Measurements from ENCODE around the gene FMO1.
"Not testable (repeated sequence)": the region's sequence is repeated elsewhere in the genome, so short reads cannot be mapped to it uniquely, and the experiment has no call there.

The FMO1 gene

GRCh38 chr1:171248302-171248701, at the start of gene FMO1:
Gene FMO1, plus strand, starts transcription at chr1:171248494. Its CDS starts 9,594 bp downstream, at chr1:171258088.
- no peak for DNase-seq

- DNase-seq, result no peak
These were observed 44.0 kb upstream of the FMO1 start for GRCh38 chr1:171204296-171204695.

- DNase-seq, result no peak
These were observed 41.9 kb upstream of the FMO1 start for GRCh38 chr1:171206204-171206977.

- DNase-seq, result no peak
These were observed 41.3 kb upstream of the FMO1 start for GRCh38 chr1:171206978-171207355.

GRCh38 chr1:171207377-171207776, 40.9 kb upstream of the FMO1 start:
- DNase-seq, result no peak

GRCh38 chr1:171210355-171210754, 37.9 kb upstream of the FMO1 start:
- no peak for DNase-seq

GRCh38 chr1:171212607-171213351, 35.5 kb upstream of the FMO1 start:
- DNase-seq, result no peak

- no peak for DNase-seq
These were observed 34.5 kb upstream of the FMO1 start for GRCh38 chr1:171213559-171214454.

- DNase-seq, result no peak
These were observed 30.4 kb upstream of the FMO1 start for GRCh38 chr1:171217658-171218443.

- no peak for DNase-seq
These were observed 29.6 kb upstream of the FMO1 start for GRCh38 chr1:171218661-171219060.

- no peak for DNase-seq
These were observed 28.8 kb upstream of the FMO1 start for GRCh38 chr1:171219346-171220080.

- DNase-seq, result no peak
These were observed 28.2 kb upstream of the FMO1 start for GRCh38 chr1:171220081-171220420.

GRCh38 chr1:171220581-171221054, 27.7 kb upstream of the FMO1 start:
- DNase-seq, result no peak

- DNase-seq, result no peak
These were observed 26.4 kb upstream of the FMO1 start for GRCh38 chr1:171221665-171222591.

- DNase-seq, result no peak
These were observed 25.4 kb upstream of the FMO1 start for GRCh38 chr1:171222936-171223335.

GRCh38 chr1:171224257-171224656, 24.0 kb upstream of the FMO1 start:
- DNase-seq, result not testable (repeated sequence)

GRCh38 chr1:171226747-171227370, 21.4 kb upstream of the FMO1 start:
- no peak for DNase-seq

GRCh38 chr1:171231326-171231725, 17.0 kb upstream of the FMO1 start:
- no peak for DNase-seq

- DNase-seq, result no peak
These were observed 15.1 kb upstream of the FMO1 start for GRCh38 chr1:171233183-171233582.

- not testable (repeated sequence) for DNase-seq
These were observed 12.1 kb upstream of the FMO1 start for GRCh38 chr1:171236231-171236630.

Measured in cortex of kidney (tissue), 1 donor.